Endothelial cell of umbilical vein (primary cell): ENCODE data around the gene ARL8B. TPM values are rescaled to one million over a fixed set of nuclear protein-coding genes. Genes with fewer than 3 reads are reported as not detected.

Source experiments
- BruUV-seq: library from RNA; stranded (reverse); fragments of 400-500 nt; replicated peaks from 2 replicates; lab custom pipeline; 2021; lab: Mats Ljungman, UMichigan
- CTCF ChIA-PET: fragments of 300-600, 350-600 bp; sonication (Branson Sonifier 250); formaldehyde crosslinking; loops from one replicate; lab custom pipeline; 2021; ENCODE audit warnings: antibody characterized with exemption, inconsistent platforms; lab: Charles Lee
- POLR2A ChIA-PET: fragments of 300-600, 350-600 bp; sonication (Branson Sonifier 250); formaldehyde crosslinking; loops from one replicate; lab custom pipeline; 2021; ENCODE audit warnings: antibody characterized with exemption, inconsistent platforms; lab: Charles Lee
- DNase-seq: peaks from one replicate; pipeline ENCODE4 v3.0.0-alpha.2; 2011; ENCODE audit warnings: low read depth, low spot score
- FAIRE-seq: peaks from 2 replicates; lab custom pipeline; 2011; peaks lifted over from hg19 to GRCh38; lab: Jason Lieb, UNC
- H2AFZ ChIP-seq: 2 replicates; pipeline ENCODE4 v1.6.0; 2012; ENCODE audit warnings: low read depth, low read length, control low read depth, inconsistent platforms
- H3K27ac ChIP-seq: 2 replicates; pipeline ENCODE4 v1.5.1; 2011; ENCODE audit warnings: low read depth, mild to moderate bottlenecking, control low read depth, low read length, moderate library complexity; ENCODE audit not compliant: insufficient read depth
- H3K27me3 ChIP-seq, 2 experiments: 2 replicates each; pipeline versions ENCODE4 v1.6.0 to v1.6.1; 2011; ENCODE audit warnings: low read length in 2 of 2, mixed read lengths in 1 of 2; ENCODE audit not compliant: control insufficient read depth in 2 of 2, insufficient read depth in 2 of 2
- H3K36me3 ChIP-seq, 2 experiments: 2 replicates in 1 of 2; 3 replicates in 1 of 2; pipeline ENCODE4 v1.5.1; 2011; ENCODE audit warnings: low read length in 2 of 2, mild to moderate bottlenecking in 1 of 2, moderate library complexity in 1 of 2; ENCODE audit not compliant: control insufficient read depth in 2 of 2, insufficient read depth in 2 of 2; ENCODE audit errors: extremely low read depth in 1 of 2
- H3K4me1 ChIP-seq: 3 replicates; pipeline ENCODE4 v1.5.1; 2011; ENCODE audit warnings: mild to moderate bottlenecking, low read length; ENCODE audit not compliant: control insufficient read depth, insufficient read depth; ENCODE audit errors: extremely low read depth
- H3K4me2 ChIP-seq: 2 replicates; pipeline ENCODE4 v1.6.1; 2011; ENCODE audit warnings: low read length, control low read depth, mixed read lengths; ENCODE audit not compliant: insufficient read depth
- H3K4me3 ChIP-seq, 3 experiments: fragments of 200-600 bp in 1 of 3; sonication (generic), shearing (Covaris generic) in 1 of 3; replicated peaks in 1 of 3; 2 replicates each; pipeline ENCODE4 v1.5.1; 2011 to 2016; ENCODE audit warnings: control low read depth in 3 of 3, low read length in 3 of 3, mild to moderate bottlenecking in 2 of 3, inconsistent platforms in 1 of 3, low read depth in 1 of 3, moderate library complexity in 1 of 3; ENCODE audit not compliant: insufficient read depth in 1 of 3
- H3K79me2 ChIP-seq: 2 replicates; pipeline ENCODE4 v1.6.0; 2012; ENCODE audit warnings: low read length, inconsistent platforms; ENCODE audit not compliant: control insufficient read depth, insufficient read depth
- H3K9ac ChIP-seq: replicated peaks from 2 replicates; pipeline ENCODE3; 2011; ENCODE audit warnings: low read length, control low read depth; ENCODE audit not compliant: insufficient read depth; ENCODE audit errors: extremely low read depth
- H3K9me1 ChIP-seq: replicated peaks from 3 replicates; pipeline ENCODE4 v1.6.0; 2011; ENCODE audit warnings: mild to moderate bottlenecking, low read length; ENCODE audit not compliant: control insufficient read depth, insufficient read depth; ENCODE audit errors: extremely low read depth
- H3K9me3 ChIP-seq: replicated peaks from 2 replicates; pipeline ENCODE4 v1.5.1; 2012; ENCODE audit warnings: low read length, inconsistent platforms; ENCODE audit not compliant: control insufficient read depth, insufficient read depth
- H4K20me1 ChIP-seq: replicated peaks from 2 replicates; pipeline ENCODE3; 2011; ENCODE audit warnings: mild to moderate bottlenecking, low read length; ENCODE audit not compliant: control insufficient read depth, insufficient read depth; ENCODE audit errors: extremely low read depth
- CTCF ChIP-seq, 2 donors: IDR thresholded peaks; 1 replicate in 1 of 2; 2 replicates in 1 of 2; pipeline ENCODE4 v1.5.1; 2011; ENCODE audit warnings: low read length in 2 of 2, mild to moderate bottlenecking in 2 of 2, moderate library complexity in 2 of 2, control low read depth in 1 of 2, inconsistent platforms in 1 of 2, low read depth in 1 of 2; ENCODE audit not compliant: insufficient read depth in 1 of 2; ENCODE audit errors: extremely low read depth in 1 of 2
- EZH2 ChIP-seq: IDR thresholded peaks from 2 replicates; pipeline ENCODE4 v1.6.1; 2012; ENCODE audit warnings: borderline replicate concordance, low read depth, mild to moderate bottlenecking, moderate library complexity, low read length, inconsistent platforms; ENCODE audit not compliant: severe bottlenecking
- FOS ChIP-seq: IDR thresholded peaks from 2 replicates; pipeline ENCODE4 v1.6.1; 2011; ENCODE audit warnings: mild to moderate bottlenecking, low read length, moderate library complexity, borderline replicate concordance; ENCODE audit not compliant: insufficient read depth
- GATA2 ChIP-seq: IDR thresholded peaks from 2 replicates; pipeline ENCODE4 v1.7.0; 2011; ENCODE audit warnings: low read depth, mild to moderate bottlenecking, moderate library complexity, mixed read lengths, low read length; ENCODE audit not compliant: insufficient read length, insufficient read depth
- JUN ChIP-seq: IDR thresholded peaks from 2 replicates; pipeline ENCODE4 v1.6.1; 2011; ENCODE audit warnings: borderline replicate concordance, low read depth; ENCODE audit not compliant: insufficient read length, insufficient read depth
- MAX ChIP-seq: IDR thresholded peaks from 2 replicates; pipeline ENCODE4 v1.6.1; 2011; ENCODE audit not compliant: insufficient read depth, insufficient read length
- MYC ChIP-seq: IDR thresholded peaks from one replicate; pipeline ENCODE4 v1.6.1; 2011; ENCODE audit warnings: mild to moderate bottlenecking, low read depth, low read length
- POLR2A ChIP-seq: IDR thresholded peaks from 2 replicates; pipeline ENCODE4 v1.6.1; 2012; ENCODE audit warnings: low read depth, mild to moderate bottlenecking, control low read depth, low read length
- POLR2AphosphoS5 ChIP-seq: IDR thresholded peaks from 2 replicates; pipeline ENCODE4 v1.6.1; 2012; ENCODE audit warnings: low read depth, mild to moderate bottlenecking, control low read depth, low read length, moderate library complexity; ENCODE audit not compliant: insufficient read depth
- dilution Hi-C: fragments of 300-500 bp; cut with MboI; formaldehyde crosslinking; loops from one replicate; pipeline ENCODE4 v1.15.0; 2019; ENCODE audit warnings: low sequenced_read_pairs; ENCODE audit not compliant: extremely low pct_ligation_motif_present
- intact Hi-C: fragments of 100-400 bp; cut with micrococcal nuclease; formaldehyde crosslinking; loops from one replicate; pipeline ENCODE4 v1.10.0; 2022
- polyA plus RNA-seq, 4 experiments: library from polyadenylated mRNA; depleted of rRNA in 3 of 4; stranded (reverse) in 3 of 4; unstranded in 1 of 4; fragments of >200 nt; gene quantifications; 2 replicates each; pipeline versions ENCODE4 v1.2.1 to v1.2.3, GENCODE V29; 2011 to 2012; ENCODE audit warnings: missing spikeins in 1 of 4
- total RNA-seq: library from RNA; stranded (reverse); gene quantifications from 2 replicates; pipeline ENCODE4 v1.2.3, GENCODE V29; 2021

ARL8B gene
- total and polyA plus RNA-seq, 2 donors (not counting 3 experiments of a cell fraction or from before 2014, with no cell fraction given), result 32.1 to 58.2 TPM

- Histone ChIP-seq H3K4me1 (peaks cover 30% of the 10 kb centered on the region), H3K9me3 (no peaks in the 10 kb centered on the region), H3K9me1 (no peaks in the 10 kb centered on the region), H3K79me2 (peaks cover 20% of the 10 kb centered on the region), H3K27ac (no peak overlapping the region), H2AFZ (no peak overlapping the region), H3K27me3 (no peaks in the 10 kb centered on the region), H3K4me2 (no peak overlapping the region), H3K9ac (no peak overlapping the region), H4K20me1 (no peaks in the 10 kb centered on the region), H3K4me3 (no peak overlapping the region), H3K36me3 (peaks cover 2 to 3% of the 10 kb centered on the region in 2 experiments)
- ChIA-PET POLR2A (no interaction called here), CTCF (no interaction called here)
- FAIRE-seq (no peak), DNase-seq (no peak)
- BruUV-seq, result no TSS peak
- intact Hi-C loops, result no loop called here
- dilution Hi-C loops, result no loop called here
- TF ChIP-seq GATA2, result no peak
- TF ChIP-seq EZH2, result no peak
- TF ChIP-seq CTCF (IDR thresholded peaks at IDR 0.05; ENCODE audit: extremely low read depth in 1 of 2, insufficient read depth in 1 of 2, low read depth in 1 of 2, low read length in 2 of 2), result no peak
- TF ChIP-seq POLR2A, result no peak
Observed at GRCh38 chr3:5184499-5184898, 62.4 kb downstream of the ARL8B start.

- H3K36me3 ChIP-seq, result peaks cover 2 to 3% of the 10 kb centered on the region in 2 experiments
- no peak overlapping the region for H3K4me2 ChIP-seq
- no peaks in the 10 kb centered on the region for H3K27me3 ChIP-seq
- dilution Hi-C loops (no loop called here), intact Hi-C loops (loop anchor here (5.0 kb wide), 2 partner anchors 473 to 693 kb away; partner anchors contain the start of gene ITPR1)
- TF ChIP-seq POLR2A, result no peak
- no peak for TF ChIP-seq CTCF (IDR thresholded peaks at IDR 0.05; ENCODE audit: extremely low read depth in 1 of 2, insufficient read depth in 1 of 2, low read depth in 1 of 2, low read length in 2 of 2)
- no peak for TF ChIP-seq FOS
- TF ChIP-seq MAX, result no peak
- TF ChIP-seq MYC, result no peak
- TF ChIP-seq JUN, result no peak
- no peak for TF ChIP-seq EZH2
- no peak for TF ChIP-seq POLR2AphosphoS5
- no peaks in the 10 kb centered on the region for H4K20me1 ChIP-seq
- H3K79me2 ChIP-seq, result peaks cover 25% of the 10 kb centered on the region
- H3K4me1 ChIP-seq, result peaks cover 33% of the 10 kb centered on the region
- H3K4me3 ChIP-seq, result no peak overlapping the region
- ChIA-PET CTCF (interaction anchor here (1.5 kb wide), 1 partner anchor 46 kb away, joined by 4 read pairs; no protein-coding TSS in a partner anchor), POLR2A (interaction anchor here (0.6 kb wide), 1 partner anchor 12 kb away, joined by 5 read pairs; no protein-coding TSS in a partner anchor)
- no peak for DNase-seq
- H2AFZ ChIP-seq, result no peak overlapping the region
- no TSS peak for BruUV-seq
- no peak overlapping the region for H3K27ac ChIP-seq
- H3K9me3 ChIP-seq, result no peaks in the 10 kb centered on the region
- H3K9ac ChIP-seq, result no peak overlapping the region
- H3K9me1 ChIP-seq, result no peaks in the 10 kb centered on the region
- FAIRE-seq, result no peak
Observed at GRCh38 chr3:5185093-5185673, 63.1 kb downstream of the ARL8B start.
